ENCODE measurements around the gene MBOAT2.

The MBOAT2 gene

GRCh38 chr2:8833853-8834252 lies 169.6 kb downstream of the MBOAT2 start:
- in situ Hi-C loops (cut with MboI; ENCODE audit: low sequenced_read_pairs), result no loop called here

GRCh38 chr2:8831516-8831915 lies 172.0 kb downstream of the MBOAT2 start:
- in situ Hi-C loops (cut with MboI; ENCODE audit: low sequenced_read_pairs), result no loop called here

- in situ Hi-C loops (cut with MboI; ENCODE audit: low sequenced_read_pairs), result no loop called here
Measured at GRCh38 chr2:8827729-8828128, 175.8 kb downstream of the MBOAT2 start.

- in situ Hi-C loops (cut with MboI; ENCODE audit: low sequenced_read_pairs), result no loop called here
Measured at GRCh38 chr2:8822218-8822617, 181.3 kb downstream of the MBOAT2 start.

- in situ Hi-C loops (cut with MboI; ENCODE audit: low sequenced_read_pairs), result no loop called here
Measured at GRCh38 chr2:8821276-8822217, 181.9 kb downstream of the MBOAT2 start.

- in situ Hi-C loops (cut with MboI; ENCODE audit: low sequenced_read_pairs), result no loop called here
Measured at GRCh38 chr2:8819948-8820347, 183.5 kb downstream of the MBOAT2 start.

- in situ Hi-C loops (cut with MboI; ENCODE audit: low sequenced_read_pairs), result no loop called here
Measured at GRCh38 chr2:8819194-8819593, 184.3 kb downstream of the MBOAT2 start.

GRCh38 chr2:8817221-8817620 lies 186.3 kb downstream of the MBOAT2 start:
- in situ Hi-C loops (cut with MboI; ENCODE audit: low sequenced_read_pairs), result no loop called here

GRCh38 chr2:8806885-8807704 lies 196.4 kb downstream of the MBOAT2 start:
- in situ Hi-C loops (cut with MboI; ENCODE audit: low sequenced_read_pairs), result no loop called here

GRCh38 chr2:8805278-8806210 lies 197.9 kb downstream of the MBOAT2 start:
- in situ Hi-C loops (cut with MboI; ENCODE audit: low sequenced_read_pairs), result no loop called here

- in situ Hi-C loops (cut with MboI; ENCODE audit: low sequenced_read_pairs), result no loop called here
Measured at GRCh38 chr2:8803658-8804379, 199.7 kb downstream of the MBOAT2 start.

- in situ Hi-C loops (cut with MboI; ENCODE audit: low sequenced_read_pairs), result no loop called here
Measured at GRCh38 chr2:8802741-8803140, 200.7 kb downstream of the MBOAT2 start.

Data from HL-60/S4 treated with retinoic acid at 250 ng/mL for 4 days and 3 days (cell line).